22Rv1 (cell line): ENCODE measurements around the gene DYNC1LI2.

ENCODE experiments used
- ZFX ChIP-seq: fragments of 450-650 bp; IDR thresholded peaks from 2 replicates; pipeline ENCODE4 v1.6.1; 2017; ENCODE audit warnings: antibody characterized with exemption, borderline replicate concordance
- TF ChIP-seq, protein P1 (sequence below): fragments of 450-650 bp; IDR thresholded peaks from 2 replicates; pipeline ENCODE4 v1.5.1; 2017; ENCODE audit warnings: mild to moderate bottlenecking

DNA sequence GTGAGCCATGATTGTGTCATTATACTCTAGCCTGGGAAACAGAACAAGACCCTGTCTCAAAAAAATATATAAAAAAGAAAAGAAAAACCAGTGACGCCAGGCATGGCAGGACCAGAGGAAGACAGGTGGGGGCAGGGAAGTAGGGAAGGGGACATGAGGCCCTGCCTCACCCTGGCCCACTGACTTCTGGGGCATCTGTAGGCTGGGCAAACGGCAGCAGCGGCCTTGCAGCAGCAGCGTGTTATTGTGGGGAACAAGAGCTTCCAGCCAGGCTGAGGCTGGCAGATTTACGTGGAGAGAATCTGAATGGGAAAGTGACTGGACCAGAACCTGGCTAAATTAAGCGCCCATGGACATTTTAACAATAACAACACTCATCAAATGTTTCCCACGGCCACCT is 74.2 kb downstream of the DYNC1LI2 start:
- TF ChIP-seq, protein P1, sequence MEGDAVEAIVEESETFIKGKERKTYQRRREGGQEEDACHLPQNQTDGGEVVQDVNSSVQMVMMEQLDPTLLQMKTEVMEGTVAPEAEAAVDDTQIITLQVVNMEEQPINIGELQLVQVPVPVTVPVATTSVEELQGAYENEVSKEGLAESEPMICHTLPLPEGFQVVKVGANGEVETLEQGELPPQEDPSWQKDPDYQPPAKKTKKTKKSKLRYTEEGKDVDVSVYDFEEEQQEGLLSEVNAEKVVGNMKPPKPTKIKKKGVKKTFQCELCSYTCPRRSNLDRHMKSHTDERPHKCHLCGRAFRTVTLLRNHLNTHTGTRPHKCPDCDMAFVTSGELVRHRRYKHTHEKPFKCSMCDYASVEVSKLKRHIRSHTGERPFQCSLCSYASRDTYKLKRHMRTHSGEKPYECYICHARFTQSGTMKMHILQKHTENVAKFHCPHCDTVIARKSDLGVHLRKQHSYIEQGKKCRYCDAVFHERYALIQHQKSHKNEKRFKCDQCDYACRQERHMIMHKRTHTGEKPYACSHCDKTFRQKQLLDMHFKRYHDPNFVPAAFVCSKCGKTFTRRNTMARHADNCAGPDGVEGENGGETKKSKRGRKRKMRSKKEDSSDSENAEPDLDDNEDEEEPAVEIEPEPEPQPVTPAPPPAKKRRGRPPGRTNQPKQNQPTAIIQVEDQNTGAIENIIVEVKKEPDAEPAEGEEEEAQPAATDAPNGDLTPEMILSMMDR = no peak
- no peak for TF ChIP-seq ZFX
